Neutrophil (primary cell): ENCODE results near the gene TPGS2.

Source experiments
- H3K27ac ChIP-seq: fragments of 200-600 bp; sonication (generic); 2 replicates; pipeline ENCODE4 v1.5.1; 2016; ENCODE audit warnings: mild to moderate bottlenecking, moderate library complexity
- H3K27me3 ChIP-seq: fragments of 200-600 bp; sonication (generic); 2 replicates; pipeline ENCODE4 v1.6.0; 2016; ENCODE audit warnings: mild to moderate bottlenecking
- H3K36me3 ChIP-seq: fragments of 200-600 bp; sonication (generic); 2 replicates; pipeline ENCODE4 v1.5.1; 2017
- H3K4me1 ChIP-seq, 2 experiments: fragments of 200-600 bp in 1 of 2; sonication (generic) in 1 of 2; 1 replicate in 1 of 2; 2 replicates in 1 of 2; pipeline versions ENCODE4 v1.5.1 to v1.6.1; 2013 to 2016; ENCODE audit warnings: low read depth in 1 of 2, low read length in 1 of 2, mild to moderate bottlenecking in 1 of 2, moderate library complexity in 1 of 2; ENCODE audit not compliant: control insufficient read depth in 1 of 2, insufficient read depth in 1 of 2
- H3K4me3 ChIP-seq, 2 experiments: fragments of 200-600 bp in 1 of 2; sonication (generic) in 1 of 2; 1 replicate in 1 of 2; 2 replicates in 1 of 2; pipeline ENCODE4 v1.5.1; 2013 to 2016; ENCODE audit warnings: low read depth in 1 of 2, low read length in 1 of 2, mild to moderate bottlenecking in 1 of 2, moderate library complexity in 1 of 2
- H3K9me3 ChIP-seq: fragments of 200-600 bp; sonication (generic); 2 replicates; pipeline ENCODE4 v1.5.1; 2016
- CTCF ChIP-seq: fragments of 200-600 bp; sonication (generic); IDR thresholded peaks from 2 replicates; pipeline ENCODE4 v1.5.1; 2016; ENCODE audit warnings: antibody characterized with exemption

The TPGS2 gene

GRCh38 chr18:36759167-36759776, 69.5 kb downstream of the TPGS2 start:
- H3K4me1 ChIP-seq = no peaks in the 10 kb centered on the region
- no peak for TF ChIP-seq CTCF
- H3K36me3 ChIP-seq = no peaks in the 10 kb centered on the region
- H3K27me3 ChIP-seq = no peaks in the 10 kb centered on the region
- H3K4me3 ChIP-seq = no peak overlapping the region
- no peak overlapping the region for H3K27ac ChIP-seq
- no peaks in the 10 kb centered on the region for H3K9me3 ChIP-seq

GRCh38 chr18:36758623-36759022, 70.2 kb downstream of the TPGS2 start:
- H3K27ac ChIP-seq = no peak overlapping the region
- no peak overlapping the region for H3K4me3 ChIP-seq
- H3K36me3 ChIP-seq = no peaks in the 10 kb centered on the region
- no peaks in the 10 kb centered on the region for H3K4me1 ChIP-seq
- no peaks in the 10 kb centered on the region for H3K27me3 ChIP-seq
- TF ChIP-seq CTCF = no peak
- no peaks in the 10 kb centered on the region for H3K9me3 ChIP-seq

- no peak overlapping the region for H3K27ac ChIP-seq
- TF ChIP-seq CTCF = no peak
- no peaks in the 10 kb centered on the region for H3K4me1 ChIP-seq
- no peak overlapping the region for H3K4me3 ChIP-seq
- H3K9me3 ChIP-seq = no peaks in the 10 kb centered on the region
- no peaks in the 10 kb centered on the region for H3K27me3 ChIP-seq
- no peaks in the 10 kb centered on the region for H3K36me3 ChIP-seq
These were observed 70.8 kb downstream of the TPGS2 start for GRCh38 chr18:36757991-36758390.

- no peak overlapping the region for H3K27ac ChIP-seq
- no peaks in the 10 kb centered on the region for H3K27me3 ChIP-seq
- no peak overlapping the region for H3K4me3 ChIP-seq
- no peak for TF ChIP-seq CTCF
- H3K36me3 ChIP-seq = no peaks in the 10 kb centered on the region
- no peaks in the 10 kb centered on the region for H3K4me1 ChIP-seq
- no peaks in the 10 kb centered on the region for H3K9me3 ChIP-seq
These were observed 71.7 kb downstream of the TPGS2 start for GRCh38 chr18:36757081-36757480.

- Histone ChIP-seq H3K27me3 (no peaks in the 10 kb centered on the region), H3K9me3 (no peaks in the 10 kb centered on the region), H3K27ac (no peak overlapping the region), H3K36me3 (no peaks in the 10 kb centered on the region), H3K4me3 (no peak overlapping the region), H3K4me1 (no peaks in the 10 kb centered on the region)
- no peak for TF ChIP-seq CTCF
These were observed 72.6 kb downstream of the TPGS2 start for GRCh38 chr18:36756242-36756641.
